Lower leg skin (tissue), 4 donors: ENCODE data around the gene SRSF1. TPM values are rescaled to one million over a fixed set of nuclear protein-coding genes. Genes with fewer than 3 reads are reported as not detected.
"Not testable (repeated sequence)": the region's sequence is repeated elsewhere in the genome, so short reads cannot be mapped to it uniquely, and the experiment has no call there.

Experiments used
- DNase-seq, 2 donors: peaks; one replicate each; pipeline ENCODE4 v3.0.0-alpha.2; 2019; ENCODE audit warnings: low spot score in 2 of 2
- H3K4me3 ChIP-seq: fragments of 200-600 bp; sonication (generic); 2 replicates; pipeline ENCODE4 v1.5.1; 2017; ENCODE audit warnings: mild to moderate bottlenecking, low read depth; ENCODE audit not compliant: poor library complexity, severe bottlenecking
- CTCF ChIP-seq, 3 donors: fragments of 450-650 bp; IDR thresholded peaks; one replicate each; pipeline ENCODE4 v1.5.1; 2016; ENCODE audit warnings: antibody characterized with exemption in 3 of 3, mild to moderate bottlenecking in 3 of 3, moderate library complexity in 2 of 3
- POLR2A ChIP-seq, 2 donors: fragments of 450-650 bp; IDR thresholded peaks; one replicate each; pipeline ENCODE4 v1.6.1; 2016 to 2017; ENCODE audit warnings: antibody characterized with exemption in 2 of 2, mild to moderate bottlenecking in 1 of 2, moderate library complexity in 1 of 2
- WGBS, 2 donors: methylation state at CpG; one replicate each; pipeline ENCODE4 v1.1.5; 2018; 5-methylcytosine and 5-hydroxymethylcytosine counted together
- intact Hi-C: fragments of 100-400 bp; cut with DNase I; formaldehyde crosslinking; loops from one replicate; pipeline ENCODE4 v1.15.0; 2023; ENCODE audit warnings: low total_unique reads
- total RNA-seq, 4 donors: library from RNA; depleted of rRNA; stranded (reverse); fragments of >200 nt; gene quantifications; one replicate each; pipeline ENCODE4 v1.1.0, GENCODE V29; 2016

The SRSF1 gene
- total RNA-seq, 4 donors from 2014 or later, result 82.3 to 128 (median 104) TPM

- intact Hi-C loops, result no loop called here
- 75 to 76% methylated on average over 1 of the region's 1 CpG for WGBS, 2 donors
- TF ChIP-seq CTCF (IDR thresholded peaks at IDR 0.05) (no peak), POLR2A (IDR thresholded peaks at IDR 0.05) (no peak)
- H3K4me3 ChIP-seq, result no peak overlapping the region
- peak in 1 of 2 donors; percentile 3 for DNase-seq
Measured at GRCh38 chr17:57979076-57979475, 28.0 kb downstream of the SRSF1 start.

GRCh38 chr17:57976594-57976993, 30.5 kb downstream of the SRSF1 start:
- WGBS, 2 donors, result 89 to 94% methylated on average over 3 of the region's 3 CpGs
- H3K4me3 ChIP-seq, result no peak overlapping the region
- no peak for DNase-seq
- TF ChIP-seq CTCF (IDR thresholded peaks at IDR 0.05), result no peak
- intact Hi-C loops, result no loop called here

DNA sequence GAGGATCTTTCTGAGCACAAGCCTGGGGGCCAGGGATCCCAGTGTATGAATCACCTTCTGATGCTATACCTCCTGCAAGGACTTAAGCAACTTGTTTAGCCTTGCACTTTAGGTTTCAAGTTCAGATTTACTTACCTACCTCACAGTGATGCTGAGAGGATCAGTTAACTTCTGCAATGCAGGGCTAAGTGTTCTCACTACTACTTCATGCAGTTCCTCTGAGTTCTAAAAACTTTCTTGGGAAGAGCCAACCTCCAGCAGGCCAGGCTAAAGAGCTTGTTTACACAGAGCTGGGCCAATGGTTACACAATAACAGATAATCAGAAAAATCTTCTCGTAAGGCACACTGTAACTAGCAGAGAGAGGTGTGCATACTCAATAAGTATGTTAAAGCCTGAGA, 32.0 kb downstream of the SRSF1 start:
- H3K4me3 ChIP-seq, result no peak overlapping the region
- no peak for DNase-seq
- WGBS, 2 donors, result 36 to 46% methylated on average over 1 of the region's 1 CpG
- intact Hi-C loops, result no loop called here
- TF ChIP-seq POLR2A (IDR thresholded peaks at IDR 0.05) (no peak), CTCF (IDR thresholded peaks at IDR 0.05) (no peak)

DNA sequence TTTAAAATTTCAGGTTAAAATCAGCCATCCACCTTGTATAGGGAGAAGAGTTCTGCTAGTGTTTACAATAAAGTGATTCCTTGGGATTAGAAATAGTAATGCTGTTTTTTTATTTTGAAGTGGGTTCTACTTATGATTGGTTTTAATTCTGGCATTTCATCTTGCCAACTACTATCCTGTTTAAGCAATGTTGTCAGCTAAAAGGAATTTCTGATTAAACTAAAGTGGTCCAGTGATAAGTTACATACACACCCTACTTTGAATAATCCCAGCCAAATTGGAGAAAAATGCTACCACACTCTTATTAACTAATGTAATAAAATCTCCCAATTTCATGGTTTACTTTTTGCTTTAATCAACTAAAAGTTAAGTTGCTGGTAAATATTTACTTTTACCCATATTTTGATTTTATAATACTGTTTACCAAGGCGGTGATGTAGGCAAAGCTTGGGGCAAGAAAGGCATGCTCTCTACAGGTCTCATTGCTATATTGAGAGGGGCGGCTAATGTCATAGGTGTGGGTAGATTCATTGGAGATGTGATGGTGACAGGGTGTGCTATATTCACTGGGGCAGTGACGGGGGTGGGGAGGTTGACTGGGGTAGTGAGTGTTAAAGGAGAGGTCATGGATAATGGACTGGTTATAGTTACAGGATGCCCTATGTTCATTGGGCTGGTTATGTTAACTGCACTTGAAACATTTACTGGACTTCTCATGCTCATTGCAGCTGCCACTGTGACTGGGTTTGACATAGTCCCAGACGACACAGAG, 32.8 kb downstream of the SRSF1 start:
- DNase-seq, result peak in 1 of 2 donors; percentile 49
- H3K4me3 ChIP-seq, intact Hi-C loops: not testable (repeated sequence)
- 89 to 93% methylated on average over 4 of the region's 4 CpGs for WGBS, 2 donors

DNA sequence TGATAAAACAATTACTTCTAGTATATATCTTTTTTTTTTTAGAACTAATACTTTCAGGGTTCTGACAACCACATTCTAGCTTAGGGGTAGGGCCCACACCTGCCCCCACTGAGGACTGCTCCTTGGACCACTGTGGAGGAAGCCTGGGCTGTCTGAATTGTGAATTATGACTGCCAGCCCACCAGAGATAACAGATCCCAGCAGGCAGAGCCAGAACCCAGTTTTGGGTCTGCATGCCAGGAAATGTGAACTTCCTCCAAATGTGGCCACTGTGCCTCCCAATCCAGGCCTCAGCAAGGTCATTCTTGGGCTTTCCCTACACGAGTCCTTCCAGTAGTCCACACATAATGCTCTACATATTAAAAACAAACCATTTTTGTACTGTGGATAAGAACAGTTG, 34.9 kb downstream of the SRSF1 start:
- TF ChIP-seq CTCF (IDR thresholded peaks at IDR 0.05) (no peak), POLR2A (IDR thresholded peaks at IDR 0.05) (no peak)
- no peak overlapping the region for H3K4me3 ChIP-seq
- peak in 1 of 2 donors; percentile 60 for DNase-seq
- intact Hi-C loops, result no loop called here
- 50 to 64% methylated on average over 1 of the region's 1 CpG for WGBS, 2 donors

DNA sequence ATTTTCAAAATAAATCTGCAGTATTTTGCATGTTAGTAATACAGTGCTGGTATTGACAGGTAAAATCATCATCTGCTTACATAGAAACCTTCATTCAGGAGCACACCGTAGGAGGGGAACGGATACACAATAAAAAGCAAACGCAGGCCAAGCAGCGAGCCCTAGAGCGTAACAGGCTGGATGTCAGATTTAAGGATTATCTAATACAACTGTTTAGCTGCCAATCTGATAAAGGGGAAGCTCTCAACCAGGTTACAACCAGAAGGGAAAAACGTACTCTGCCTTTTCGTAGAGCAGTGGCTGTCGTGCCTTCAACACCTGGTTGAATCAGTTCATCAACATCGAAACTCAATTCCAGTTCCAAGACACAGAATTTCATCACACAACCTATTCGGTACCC, 35.5 kb downstream of the SRSF1 start:
- H3K4me3 ChIP-seq, result no peak overlapping the region
- DNase-seq, result peak; percentile 13 to 49
- intact Hi-C loops, result no loop called here
- no peak for TF ChIP-seq POLR2A (IDR thresholded peaks at IDR 0.05)
- no peak for TF ChIP-seq CTCF (IDR thresholded peaks at IDR 0.05)
- 53 to 55% methylated on average over 10 of the region's 10 CpGs for WGBS, 2 donors
